Stomach smooth muscle (tissue), 2 donors: ENCODE results near the gene FOXG1.

ENCODE experiments used
- H3K27ac ChIP-seq: one replicate; pipeline ENCODE4 v1.7.0; 2013; ENCODE audit warnings: mild to moderate bottlenecking, low read length, inconsistent platforms
- H3K27me3 ChIP-seq, 2 donors: one replicate each; pipeline ENCODE4 v1.7.0; 2013; ENCODE audit warnings: low read length in 2 of 2; ENCODE audit not compliant: insufficient read depth in 2 of 2, control insufficient read depth in 1 of 2
- H3K36me3 ChIP-seq, 2 donors: one replicate each; pipeline ENCODE4 v1.7.0; 2013; ENCODE audit warnings: low read length in 2 of 2; ENCODE audit not compliant: control insufficient read depth in 2 of 2, insufficient read depth in 2 of 2
- H3K4me1 ChIP-seq: one replicate; pipeline ENCODE4 v1.7.0; 2013; ENCODE audit warnings: low read length; ENCODE audit not compliant: control insufficient read depth, insufficient read depth
- H3K4me3 ChIP-seq, 2 donors: one replicate each; pipeline ENCODE4 v1.7.0; 2013; ENCODE audit warnings: low read length in 2 of 2
- H3K9ac ChIP-seq, 2 donors: one replicate each; pipeline ENCODE4 v1.7.0; 2013; ENCODE audit warnings: low read length in 2 of 2, mild to moderate bottlenecking in 1 of 2
- H3K9me3 ChIP-seq, 2 donors: one replicate each; pipeline ENCODE4 v1.7.0; 2013; ENCODE audit warnings: low read length in 2 of 2; ENCODE audit not compliant: control insufficient read depth in 2 of 2
- donor health status: healthy.
- donor health status: Pancreatic carcinoma.

The FOXG1 gene

GRCh38 chr14:28755884-28756268, 10.7 kb upstream of the FOXG1 start:
- H3K27ac ChIP-seq, result no peak overlapping the region
- peaks cover 65 to 68% of the 10 kb centered on the region in 2 donors for H3K27me3 ChIP-seq
- no peak overlapping the region for H3K9ac ChIP-seq
- no peaks in the 10 kb centered on the region for H3K36me3 ChIP-seq
- peaks cover 5% of the 10 kb centered on the region for H3K4me1 ChIP-seq
- H3K9me3 ChIP-seq, result peaks cover 0 to 3% of the 10 kb centered on the region in 2 donors
- H3K4me3 ChIP-seq, result no peak overlapping the region

GRCh38 chr14:28756269-28756883, 10.2 kb upstream of the FOXG1 start:
- Histone ChIP-seq H3K36me3 (no peaks in the 10 kb centered on the region), H3K27me3 (peaks cover 68 to 71% of the 10 kb centered on the region in 2 donors), H3K9me3 (peaks cover 0 to 3% of the 10 kb centered on the region in 2 donors), H3K4me1 (peaks cover 5% of the 10 kb centered on the region), H3K9ac (no peak overlapping the region), H3K4me3 (no peak overlapping the region), H3K27ac (no peak overlapping the region)

- H3K9ac ChIP-seq, result no peak overlapping the region
- H3K4me3 ChIP-seq, result no peak overlapping the region
- H3K9me3 ChIP-seq, result peaks cover 0 to 3% of the 10 kb centered on the region in 2 donors
- no peaks in the 10 kb centered on the region for H3K36me3 ChIP-seq
- peaks cover 71 to 75% of the 10 kb centered on the region in 2 donors for H3K27me3 ChIP-seq
- H3K4me1 ChIP-seq, result peaks cover 5% of the 10 kb centered on the region
- no peak overlapping the region for H3K27ac ChIP-seq
Observed at GRCh38 chr14:28756884-28757570, 9.6 kb upstream of the FOXG1 start.

- peaks cover 0 to 6% of the 10 kb centered on the region in 2 donors for H3K9me3 ChIP-seq
- H3K36me3 ChIP-seq, result no peaks in the 10 kb centered on the region
- no peak overlapping the region for H3K4me3 ChIP-seq
- H3K4me1 ChIP-seq, result peaks cover 5% of the 10 kb centered on the region
- peaks cover 79 to 83% of the 10 kb centered on the region in 2 donors for H3K27me3 ChIP-seq
- H3K9ac ChIP-seq, result no peak overlapping the region
- no peak overlapping the region for H3K27ac ChIP-seq
Observed at GRCh38 chr14:28757786-28758185, 8.8 kb upstream of the FOXG1 start.

- H3K27me3 ChIP-seq, result peaks cover 79 to 88% of the 10 kb centered on the region in 2 donors
- H3K9ac ChIP-seq, result no peak overlapping the region
- H3K9me3 ChIP-seq, result peaks cover 0 to 6% of the 10 kb centered on the region in 2 donors
Observed at GRCh38 chr14:28758253-28758884, 8.2 kb upstream of the FOXG1 start.

GRCh38 chr14:28758885-28759652, 7.5 kb upstream of the FOXG1 start:
- no peak overlapping the region for H3K9ac ChIP-seq
- no peaks in the 10 kb centered on the region for H3K36me3 ChIP-seq
- H3K9me3 ChIP-seq, result peaks cover 0 to 6% of the 10 kb centered on the region in 2 donors
- peaks cover 81 to 90% of the 10 kb centered on the region in 2 donors for H3K27me3 ChIP-seq
- H3K4me1 ChIP-seq, result peaks cover 5% of the 10 kb centered on the region
- H3K27ac ChIP-seq, result no peak overlapping the region
- no peak overlapping the region for H3K4me3 ChIP-seq

More at GRCh38 chr14:28758253-28758884, 8.2 kb upstream of the FOXG1 start:
- Histone ChIP-seq H3K27ac (no peak overlapping the region), H3K36me3 (no peaks in the 10 kb centered on the region), H3K4me3 (no peak overlapping the region), H3K4me1 (peaks cover 5% of the 10 kb centered on the region)

GRCh38 chr14:28759653-28760313, 6.8 kb upstream of the FOXG1 start:
- no peak overlapping the region for H3K4me3 ChIP-seq
- peaks cover 79 to 93% of the 10 kb centered on the region in 2 donors for H3K27me3 ChIP-seq
- peaks cover 5% of the 10 kb centered on the region for H3K4me1 ChIP-seq
- H3K36me3 ChIP-seq, result no peaks in the 10 kb centered on the region
- no peak overlapping the region for H3K9ac ChIP-seq
- H3K27ac ChIP-seq, result no peak overlapping the region
- peaks cover 0 to 6% of the 10 kb centered on the region in 2 donors for H3K9me3 ChIP-seq

GRCh38 chr14:28760431-28760996, 6.1 kb upstream of the FOXG1 start:
- H3K27ac ChIP-seq, result no peak overlapping the region
- no peak overlapping the region for H3K4me3 ChIP-seq
- H3K36me3 ChIP-seq, result no peaks in the 10 kb centered on the region
- H3K4me1 ChIP-seq, result peaks cover 5% of the 10 kb centered on the region
- peaks cover 0 to 3% of the 10 kb centered on the region in 2 donors for H3K9me3 ChIP-seq
- no peak overlapping the region for H3K9ac ChIP-seq
- peaks cover 77 to 93% of the 10 kb centered on the region in 2 donors for H3K27me3 ChIP-seq

GRCh38 chr14:28761438-28762291, 4.9 kb upstream of the FOXG1 start:
- H3K36me3 ChIP-seq, result no peaks in the 10 kb centered on the region
- peaks cover 12% of the 10 kb centered on the region for H3K4me1 ChIP-seq
- peaks cover 74 to 94% of the 10 kb centered on the region in 2 donors for H3K27me3 ChIP-seq
- H3K9me3 ChIP-seq, result peaks cover 0 to 3% of the 10 kb centered on the region in 2 donors
- no peak overlapping the region for H3K27ac ChIP-seq
- H3K9ac ChIP-seq, result no peak overlapping the region
- H3K4me3 ChIP-seq, result no peak overlapping the region
